HG02763 (cell line): ENCODE results near the gene ANKFY1.
"Not testable (repeated sequence)": the region's sequence is repeated elsewhere in the genome, so short reads cannot be mapped to it uniquely, and the experiment has no call there.

Experiments used
- ATAC-seq: cut with Tn5 transposase; IDR thresholded peaks from one replicate; pipeline ENCODE4 v1.9.1; 2021; ENCODE audit warnings: mild to moderate bottlenecking, moderate library complexity; ENCODE audit not compliant: unreplicated experiment

ANKFY1 gene

DNA sequence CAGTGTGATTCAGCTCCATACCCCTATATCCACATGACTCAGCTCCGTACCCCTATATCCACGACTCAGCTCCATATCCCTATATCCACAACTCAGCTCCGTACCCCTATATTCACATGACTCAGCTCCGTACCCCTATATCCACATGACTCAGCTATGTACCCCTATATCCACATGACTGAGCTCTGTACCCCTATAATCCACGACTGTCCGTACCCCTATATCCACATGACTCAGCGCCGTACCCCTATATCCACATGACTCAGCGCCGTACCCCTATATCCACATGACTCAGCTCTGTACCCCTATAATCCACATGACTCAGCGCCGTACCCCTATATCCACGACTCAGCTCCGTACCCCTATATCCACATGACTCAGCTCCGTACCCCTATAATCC is 104.0 kb downstream of the ANKFY1 start:
- ATAC-seq: no peak

DNA sequence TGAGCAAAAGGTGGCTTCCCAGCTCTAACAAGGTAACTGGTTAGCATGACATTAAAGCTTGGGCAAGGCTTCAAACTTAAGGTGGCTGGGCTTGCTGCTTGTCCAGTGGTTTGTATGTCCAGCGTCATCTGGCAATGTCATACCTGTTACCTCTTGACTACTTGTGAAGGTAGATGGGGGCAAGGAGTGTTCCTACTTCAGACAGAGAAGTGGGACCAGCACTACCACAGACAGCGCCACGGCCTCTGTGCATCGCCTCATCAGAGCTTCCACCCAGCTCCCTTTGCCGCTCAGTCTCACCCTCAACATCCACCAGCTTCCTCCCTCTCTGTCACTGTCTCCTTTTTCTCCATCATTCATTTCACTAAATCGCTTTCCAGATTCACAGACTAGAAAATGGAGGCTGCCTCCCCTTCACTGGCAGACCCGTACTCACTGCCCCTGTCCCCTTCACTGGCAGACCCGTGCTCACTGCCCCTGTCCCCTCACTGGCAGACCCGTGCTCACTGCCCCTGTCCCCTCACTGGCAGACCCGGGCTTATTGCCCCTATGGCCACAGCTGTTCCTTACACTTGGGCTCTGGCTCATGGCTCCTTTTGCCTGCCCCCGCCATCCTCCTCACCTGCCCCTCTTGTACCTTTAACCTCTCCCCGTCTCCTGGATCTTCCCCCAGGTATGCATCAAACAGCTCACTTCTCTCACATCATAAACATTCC is 106.0 kb downstream of the ANKFY1 start:
- ATAC-seq: no peak

DNA sequence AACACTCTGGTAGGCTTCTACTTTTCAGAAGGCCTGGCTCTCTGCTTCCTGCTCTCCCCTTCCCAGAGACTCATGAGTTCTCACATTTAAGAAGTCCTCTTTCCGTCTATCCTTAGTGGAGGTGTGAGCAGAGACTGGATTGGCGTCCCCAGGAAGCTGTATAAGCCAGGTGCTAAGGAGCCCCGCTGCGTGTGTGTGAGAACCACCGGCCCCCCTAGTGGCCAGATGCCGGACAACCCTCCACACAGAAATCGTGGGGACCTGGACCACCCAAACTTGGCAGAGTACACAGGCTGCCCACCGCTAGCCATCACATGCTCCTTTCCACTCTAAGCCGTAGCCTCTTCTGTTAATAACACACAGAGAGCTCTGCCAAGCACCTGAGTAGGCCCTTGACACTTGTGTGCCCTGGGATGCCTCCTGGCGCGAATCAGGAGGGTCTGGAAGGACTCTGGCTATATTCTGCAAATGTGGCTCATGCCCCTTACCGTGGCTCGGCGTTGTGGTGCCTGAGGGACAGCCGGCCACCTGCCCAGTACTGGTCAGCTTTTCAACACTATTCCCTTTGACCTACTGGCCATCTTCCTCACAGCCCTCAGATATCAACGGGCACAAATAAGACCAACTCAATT is 106.9 kb downstream of the ANKFY1 start:
- no peak for ATAC-seq

DNA sequence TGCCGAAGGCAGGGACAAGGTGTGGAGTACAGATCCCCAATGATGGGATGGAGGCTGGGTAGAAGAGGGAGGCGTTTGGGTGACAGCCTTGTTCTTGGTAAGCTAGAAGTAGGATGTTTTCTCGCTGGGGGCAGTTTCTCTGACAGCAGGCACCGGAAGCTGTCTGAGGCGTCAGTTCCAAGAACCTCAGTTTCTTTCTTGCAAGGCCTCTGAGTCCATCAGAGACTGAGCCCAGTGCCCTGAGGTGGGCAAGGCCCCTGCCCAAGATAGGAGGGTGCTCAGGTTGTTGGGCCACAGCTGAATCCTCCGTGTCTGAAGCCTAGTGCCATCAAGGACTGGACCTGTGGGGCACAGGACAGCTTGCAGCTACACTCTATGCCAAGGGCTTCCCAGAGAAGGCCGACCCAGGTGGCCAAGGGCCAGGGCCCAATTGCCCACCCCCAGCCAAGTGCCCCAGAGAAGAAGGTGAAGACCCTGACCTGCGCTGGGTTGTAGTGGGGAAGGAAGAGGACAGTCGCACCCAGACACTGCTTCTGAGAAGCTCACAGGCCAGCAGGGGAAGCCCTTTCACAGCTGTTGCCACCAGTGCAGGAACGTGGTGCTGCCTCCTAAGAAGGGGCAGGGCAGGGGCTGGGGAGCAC is 107.7 kb downstream of the ANKFY1 start:
- no peak for ATAC-seq

DNA sequence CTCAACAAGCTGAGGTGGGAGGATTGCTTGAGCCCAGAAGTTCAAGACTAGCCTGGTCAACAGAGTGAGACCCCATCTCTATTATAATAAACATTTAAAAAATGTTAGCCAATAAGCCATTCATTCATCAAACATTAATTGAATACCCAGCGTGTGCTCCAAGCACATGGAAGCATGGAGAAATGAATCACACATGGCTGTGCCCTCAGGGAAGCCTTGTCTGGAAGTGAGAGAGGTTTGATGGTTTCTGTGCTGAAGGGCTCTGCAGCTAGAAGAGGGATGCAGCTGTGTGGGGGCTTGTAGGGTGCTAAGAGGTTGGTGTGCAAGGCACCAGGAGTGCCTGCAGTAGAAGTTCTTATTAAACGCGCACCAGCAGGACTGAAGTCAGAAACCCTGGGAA is 109.6 kb downstream of the ANKFY1 start:
- ATAC-seq: no peak

DNA sequence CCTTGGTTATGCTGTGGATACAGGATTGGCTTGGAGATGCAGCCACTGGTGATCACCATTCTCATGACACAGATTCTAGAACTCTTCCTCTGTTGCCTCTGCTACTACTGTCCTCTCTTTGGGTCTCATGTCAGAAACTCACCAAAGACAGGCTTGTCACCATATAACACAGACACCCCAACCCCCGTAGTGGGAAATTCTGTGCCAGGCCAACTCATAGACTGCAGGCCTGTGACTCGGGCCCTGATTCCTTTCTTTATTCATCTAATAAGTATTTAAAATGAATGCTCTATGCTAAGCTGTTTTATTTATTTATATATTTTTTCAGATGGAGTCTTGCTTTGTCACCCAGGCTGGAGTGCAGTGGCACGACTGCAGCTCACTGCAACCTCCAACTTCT is 111.3 kb downstream of the ANKFY1 start:
- no peak for ATAC-seq

DNA sequence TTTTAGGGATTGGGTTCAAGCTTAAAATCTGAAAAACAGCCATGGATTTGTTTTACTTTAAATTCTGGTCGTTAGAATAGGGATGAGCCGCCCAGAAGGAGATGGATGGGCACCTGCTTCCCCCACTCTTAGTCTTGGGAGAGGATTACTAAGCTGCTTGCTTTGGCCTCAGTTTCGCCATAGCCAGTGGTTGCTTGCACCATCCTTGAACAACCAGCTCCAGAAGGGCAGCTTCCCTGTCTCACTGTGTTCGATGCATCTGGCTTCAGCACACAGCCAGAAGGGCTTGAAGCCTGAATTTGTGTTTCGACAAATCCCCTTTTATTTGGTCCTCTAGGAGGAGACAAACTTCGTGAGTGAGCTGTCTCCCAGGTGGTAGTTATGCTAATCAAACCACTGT is 113.7 kb downstream of the ANKFY1 start:
- ATAC-seq: no peak

GRCh38 chr17:4148611-4149308 is 115.0 kb downstream of the ANKFY1 start:
- no peak for ATAC-seq

DNA sequence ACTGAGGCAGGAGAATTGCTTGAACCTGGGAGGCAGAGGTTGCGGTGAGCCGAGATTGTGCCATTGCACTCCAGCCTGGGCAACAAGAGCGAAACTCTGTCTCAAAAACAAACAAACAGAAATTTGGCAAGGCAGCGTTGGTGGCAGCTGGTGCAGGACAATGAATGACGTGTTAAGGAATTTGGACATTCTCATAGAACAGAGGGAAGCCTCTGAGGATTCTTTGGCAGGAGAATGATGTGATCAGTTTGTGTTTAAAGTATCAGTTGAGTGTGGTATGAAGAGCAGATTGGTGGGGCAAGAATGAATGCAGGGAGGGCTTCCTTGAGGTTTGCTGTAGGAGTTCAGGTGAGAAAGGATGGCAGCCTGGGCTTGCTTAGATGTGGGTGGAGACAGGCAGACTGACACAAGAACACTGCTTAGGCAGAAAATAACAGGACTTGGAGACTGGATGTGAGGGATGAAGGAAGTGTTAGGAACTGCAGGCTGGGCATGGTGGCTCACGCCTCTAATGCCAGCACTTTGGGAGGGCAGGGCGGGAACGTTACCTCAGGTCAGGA is 115.9 kb downstream of the ANKFY1 start:
- no peak for ATAC-seq

GRCh38 chr17:4146641-4147040 is 117.1 kb downstream of the ANKFY1 start:
- no peak for ATAC-seq

DNA sequence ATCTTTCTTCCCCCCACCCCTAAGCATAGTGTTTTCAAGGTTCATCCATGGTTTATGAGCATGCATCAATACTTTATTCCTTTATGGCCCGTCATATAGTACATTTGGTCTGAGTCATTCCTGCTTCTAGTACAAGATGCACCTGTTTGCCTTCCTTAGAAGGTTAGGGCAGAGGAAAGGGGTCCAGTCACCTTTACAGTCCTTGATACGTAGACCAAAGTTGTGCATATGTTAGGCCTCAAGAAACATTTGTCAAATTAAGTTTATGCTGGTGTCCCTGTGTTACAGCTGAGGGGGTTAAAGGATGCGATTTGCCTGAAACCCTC is 119.4 kb downstream of the ANKFY1 start:
- no peak for ATAC-seq

- peak; percentile 67 for ATAC-seq
These were observed 120.0 kb downstream of the ANKFY1 start for GRCh38 chr17:4143563-4144421.

- peak; percentile 7 for ATAC-seq
These were observed 121.5 kb downstream of the ANKFY1 start for GRCh38 chr17:4142107-4142900.

- ATAC-seq: no peak
These were observed 123.7 kb downstream of the ANKFY1 start for GRCh38 chr17:4140125-4140524.

DNA sequence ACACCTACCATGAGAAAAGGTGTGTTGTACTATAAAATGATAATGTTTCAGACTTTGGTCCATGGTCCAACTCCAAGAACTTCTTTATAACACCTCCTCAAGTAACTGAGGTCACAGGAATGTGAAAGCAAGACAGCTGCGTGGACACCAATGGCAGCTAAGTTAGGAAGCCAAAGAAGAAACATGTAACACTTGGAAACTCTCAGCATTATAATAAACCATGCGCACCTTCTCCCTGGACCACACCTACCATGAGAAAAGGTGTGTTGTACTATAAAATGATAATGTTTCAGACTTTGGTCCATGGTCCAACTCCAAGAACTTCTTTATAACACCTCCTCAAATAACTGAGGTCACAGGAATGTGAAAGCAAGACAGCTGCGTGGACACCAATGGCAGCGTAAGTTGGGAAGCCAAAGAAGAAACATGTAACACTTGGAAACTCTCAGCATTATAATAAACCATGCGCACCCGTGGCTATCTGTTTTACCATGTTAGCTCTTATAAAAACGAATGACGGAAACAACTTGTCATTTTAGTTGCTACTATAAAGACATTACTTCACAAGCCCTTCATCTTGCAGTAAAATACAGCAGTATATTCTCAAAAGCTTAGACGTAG is 124.8 kb downstream of the ANKFY1 start:
- ATAC-seq: not testable (repeated sequence)

GRCh38 chr17:4136373-4136772 is 127.4 kb downstream of the ANKFY1 start:
- no peak for ATAC-seq

DNA sequence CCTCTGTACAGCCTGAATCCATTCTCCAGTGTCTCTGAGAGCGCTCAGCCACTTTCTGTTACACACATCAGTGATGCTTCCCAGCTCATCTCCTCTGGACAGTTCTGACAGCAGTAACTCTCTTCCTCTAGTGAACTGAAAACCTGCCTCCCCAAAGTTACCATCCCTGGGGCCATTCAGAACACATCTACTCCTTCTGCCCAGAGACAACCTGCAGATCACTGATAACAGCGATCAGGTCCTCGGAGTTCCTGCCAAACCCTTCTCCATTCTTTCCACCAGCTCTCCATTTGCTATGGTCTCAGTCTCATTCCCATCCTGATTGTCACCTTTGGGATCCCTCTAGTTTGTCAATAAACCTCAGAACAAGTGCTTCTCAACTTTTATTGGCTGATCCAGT is 128.3 kb downstream of the ANKFY1 start:
- ATAC-seq: no peak

GRCh38 chr17:4134721-4135120 is 129.1 kb downstream of the ANKFY1 start:
- ATAC-seq: no peak

DNA sequence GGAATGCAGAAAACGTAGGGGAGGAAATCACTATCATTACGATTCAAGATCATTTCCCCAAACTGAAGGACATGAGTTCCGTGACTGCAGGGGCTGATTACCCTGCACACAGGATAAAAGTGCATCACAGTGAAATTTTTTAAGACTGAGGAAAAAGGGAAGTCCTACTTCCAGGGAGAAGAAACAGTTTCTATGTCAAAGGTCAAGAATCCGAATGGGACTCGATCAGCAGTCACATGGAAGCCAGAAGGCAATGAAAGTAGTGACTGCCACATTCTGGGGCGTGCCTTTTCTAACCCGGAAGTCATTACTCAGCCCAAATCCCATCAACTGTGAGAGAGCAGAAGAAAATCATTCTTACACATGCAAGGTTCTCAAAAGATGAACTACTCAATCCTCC is 133.1 kb downstream of the ANKFY1 start:
- no peak for ATAC-seq
